ENCODE results near the gene APOBEC3C.
"Not testable (repeated sequence)": the region's sequence is repeated elsewhere in the genome, so short reads cannot be mapped to it uniquely, and the experiment has no call there.

Gene APOBEC3C

DNA sequence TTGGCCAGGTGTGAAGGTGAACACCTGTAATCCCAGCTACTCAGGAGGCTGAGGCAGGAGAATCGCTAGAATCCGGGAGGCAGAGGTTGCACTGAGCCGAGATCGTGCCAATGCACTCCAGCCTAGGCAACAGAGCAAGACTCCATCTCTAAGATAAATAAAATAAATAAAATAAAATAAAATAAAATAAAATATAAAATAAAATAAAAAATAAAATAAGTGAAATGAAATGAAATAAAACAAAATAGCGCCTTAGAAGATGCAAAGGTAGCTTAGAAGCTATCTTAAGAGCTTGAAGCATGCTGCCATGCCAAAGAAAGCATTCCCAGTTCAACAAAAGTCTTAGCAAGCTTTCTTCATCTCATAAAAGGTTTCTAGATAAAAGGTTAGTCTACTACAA is 6.9 kb upstream of the APOBEC3C start:
- Histone ChIP-seq H3K79me2 (ENCODE audit: insufficient read depth, low read length) (no peaks in the 10 kb centered on the region), H3K9ac (ENCODE audit: low read length) (no peak overlapping the region), H3K4me3 (ENCODE audit: insufficient read depth, low read length, poor library complexity, severe bottlenecking) (no peak overlapping the region), H3K9me3 (ENCODE audit: insufficient read depth, low read length) (no peaks in the 10 kb centered on the region), H3F3A (ENCODE audit: insufficient read depth) (no peaks in the 10 kb centered on the region), H3K36me3 (ENCODE audit: low read length) (no peaks in the 10 kb centered on the region), H3K27me3 (ENCODE audit: low read length) (no peaks in the 10 kb centered on the region), H3K4me2 (ENCODE audit: low read depth, low read length, poor library complexity, severe bottlenecking) (no peak overlapping the region), H2AFZ (ENCODE audit: low read depth, low read length, severe bottlenecking) (no peak overlapping the region), H3K27ac (ENCODE audit: low read depth, low read length) (no peak overlapping the region), H4K20me1 (ENCODE audit: low read depth, low read length) (no peaks in the 10 kb centered on the region), H3K9me2 (replicated peaks; ENCODE audit: insufficient read depth, low read length) (no peaks in the 10 kb centered on the region)
- TF ChIP-seq EZH2phosphoT487 (conservative IDR thresholded peaks at IDR 0.05; ENCODE audit: low read length) = no peak
- TF ChIP-seq, protein P1, sequence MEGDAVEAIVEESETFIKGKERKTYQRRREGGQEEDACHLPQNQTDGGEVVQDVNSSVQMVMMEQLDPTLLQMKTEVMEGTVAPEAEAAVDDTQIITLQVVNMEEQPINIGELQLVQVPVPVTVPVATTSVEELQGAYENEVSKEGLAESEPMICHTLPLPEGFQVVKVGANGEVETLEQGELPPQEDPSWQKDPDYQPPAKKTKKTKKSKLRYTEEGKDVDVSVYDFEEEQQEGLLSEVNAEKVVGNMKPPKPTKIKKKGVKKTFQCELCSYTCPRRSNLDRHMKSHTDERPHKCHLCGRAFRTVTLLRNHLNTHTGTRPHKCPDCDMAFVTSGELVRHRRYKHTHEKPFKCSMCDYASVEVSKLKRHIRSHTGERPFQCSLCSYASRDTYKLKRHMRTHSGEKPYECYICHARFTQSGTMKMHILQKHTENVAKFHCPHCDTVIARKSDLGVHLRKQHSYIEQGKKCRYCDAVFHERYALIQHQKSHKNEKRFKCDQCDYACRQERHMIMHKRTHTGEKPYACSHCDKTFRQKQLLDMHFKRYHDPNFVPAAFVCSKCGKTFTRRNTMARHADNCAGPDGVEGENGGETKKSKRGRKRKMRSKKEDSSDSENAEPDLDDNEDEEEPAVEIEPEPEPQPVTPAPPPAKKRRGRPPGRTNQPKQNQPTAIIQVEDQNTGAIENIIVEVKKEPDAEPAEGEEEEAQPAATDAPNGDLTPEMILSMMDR (IDR thresholded peaks at IDR 0.05; ENCODE audit: insufficient read depth, low read length, poor library complexity, severe bottlenecking) = no peak

DNA sequence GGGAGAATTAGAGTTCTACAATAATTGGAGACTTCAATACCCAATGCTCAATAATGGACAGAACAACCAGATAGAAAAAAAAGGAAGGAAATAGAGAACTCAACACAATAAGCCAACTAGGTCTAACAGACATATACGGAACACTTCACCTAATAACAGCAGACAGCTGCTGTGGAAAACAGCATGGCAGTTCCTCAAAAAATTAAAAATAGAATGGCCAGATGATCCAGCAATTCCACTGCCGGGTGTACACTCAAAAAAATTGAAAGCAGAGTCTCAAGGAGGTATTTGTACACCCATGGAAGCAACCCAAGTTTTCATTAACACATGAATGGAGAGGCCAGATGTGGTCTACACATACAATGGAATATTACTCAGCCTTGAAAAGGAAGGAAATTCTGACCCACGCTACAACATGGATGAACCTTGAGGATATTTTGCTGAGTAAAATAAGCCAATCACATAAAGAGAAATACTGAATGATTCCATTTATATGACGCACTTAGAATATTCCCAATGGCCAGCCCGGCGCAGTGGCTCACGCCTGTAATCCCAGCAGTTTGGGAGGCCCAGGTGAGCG is 5.7 kb upstream of the APOBEC3C start:
- H3K9me3 ChIP-seq (ENCODE audit: insufficient read depth, low read length); H3K36me3 ChIP-seq (ENCODE audit: low read length); H3F3A ChIP-seq (ENCODE audit: insufficient read depth); H3K27me3 ChIP-seq (ENCODE audit: low read length); H3K27ac ChIP-seq (ENCODE audit: low read depth, low read length); H2AFZ ChIP-seq (ENCODE audit: low read depth, low read length, severe bottlenecking); H3K79me2 ChIP-seq (ENCODE audit: insufficient read depth, low read length); H4K20me1 ChIP-seq (ENCODE audit: low read depth, low read length); H3K9me2 ChIP-seq (replicated peaks; ENCODE audit: insufficient read depth, low read length); H3K9ac ChIP-seq (ENCODE audit: low read length); H3K4me3 ChIP-seq (ENCODE audit: insufficient read depth, low read length, poor library complexity, severe bottlenecking); H3K4me2 ChIP-seq (ENCODE audit: low read depth, low read length, poor library complexity, severe bottlenecking): not testable (repeated sequence)

DNA sequence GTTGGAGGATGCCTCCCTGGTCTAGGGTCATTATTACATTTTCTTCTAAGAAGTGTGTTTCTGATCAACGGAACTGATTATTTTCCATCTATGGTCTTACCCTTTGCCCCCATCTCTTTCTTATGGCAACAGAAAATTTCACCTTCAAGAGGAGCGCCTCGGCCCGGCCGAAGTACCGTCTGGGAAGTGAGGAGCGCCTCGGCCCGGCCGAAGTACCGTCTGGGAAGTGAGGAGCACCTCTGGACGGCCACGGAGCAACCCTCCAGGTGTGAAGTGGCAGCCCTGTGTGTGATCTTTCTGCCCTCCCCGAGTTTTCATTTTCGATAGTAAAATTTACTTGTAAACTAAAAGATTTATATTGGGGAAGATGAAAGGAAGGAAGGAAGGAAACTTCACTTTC is 3.1 kb upstream of the APOBEC3C start:
- H3K27ac ChIP-seq (ENCODE audit: low read depth, low read length) = no peak overlapping the region
- H3K79me2 ChIP-seq (ENCODE audit: insufficient read depth, low read length) = peaks cover 14% of the 10 kb centered on the region
- TF ChIP-seq, protein P1 (IDR thresholded peaks at IDR 0.05; ENCODE audit: insufficient read depth, low read length, poor library complexity, severe bottlenecking) = no peak
- no peak for TF ChIP-seq EZH2phosphoT487 (conservative IDR thresholded peaks at IDR 0.05; ENCODE audit: low read length)
- H3K9me2 ChIP-seq (replicated peaks; ENCODE audit: insufficient read depth, low read length) = no peaks in the 10 kb centered on the region
- no peaks in the 10 kb centered on the region for H3K9me3 ChIP-seq (ENCODE audit: insufficient read depth, low read length)
- no peaks in the 10 kb centered on the region for H4K20me1 ChIP-seq (ENCODE audit: low read depth, low read length)
- H3K4me2 ChIP-seq (ENCODE audit: low read depth, low read length, poor library complexity, severe bottlenecking) = no peak overlapping the region
- H2AFZ ChIP-seq (ENCODE audit: low read depth, low read length, severe bottlenecking) = no peak overlapping the region
- no peak overlapping the region for H3K4me3 ChIP-seq (ENCODE audit: insufficient read depth, low read length, poor library complexity, severe bottlenecking)
- H3K36me3 ChIP-seq (ENCODE audit: low read length) = no peaks in the 10 kb centered on the region
- H3K9ac ChIP-seq (ENCODE audit: low read length) = no peak overlapping the region
- H3K27me3 ChIP-seq (ENCODE audit: low read length) = no peaks in the 10 kb centered on the region
- H3F3A ChIP-seq (ENCODE audit: insufficient read depth) = no peaks in the 10 kb centered on the region

DNA sequence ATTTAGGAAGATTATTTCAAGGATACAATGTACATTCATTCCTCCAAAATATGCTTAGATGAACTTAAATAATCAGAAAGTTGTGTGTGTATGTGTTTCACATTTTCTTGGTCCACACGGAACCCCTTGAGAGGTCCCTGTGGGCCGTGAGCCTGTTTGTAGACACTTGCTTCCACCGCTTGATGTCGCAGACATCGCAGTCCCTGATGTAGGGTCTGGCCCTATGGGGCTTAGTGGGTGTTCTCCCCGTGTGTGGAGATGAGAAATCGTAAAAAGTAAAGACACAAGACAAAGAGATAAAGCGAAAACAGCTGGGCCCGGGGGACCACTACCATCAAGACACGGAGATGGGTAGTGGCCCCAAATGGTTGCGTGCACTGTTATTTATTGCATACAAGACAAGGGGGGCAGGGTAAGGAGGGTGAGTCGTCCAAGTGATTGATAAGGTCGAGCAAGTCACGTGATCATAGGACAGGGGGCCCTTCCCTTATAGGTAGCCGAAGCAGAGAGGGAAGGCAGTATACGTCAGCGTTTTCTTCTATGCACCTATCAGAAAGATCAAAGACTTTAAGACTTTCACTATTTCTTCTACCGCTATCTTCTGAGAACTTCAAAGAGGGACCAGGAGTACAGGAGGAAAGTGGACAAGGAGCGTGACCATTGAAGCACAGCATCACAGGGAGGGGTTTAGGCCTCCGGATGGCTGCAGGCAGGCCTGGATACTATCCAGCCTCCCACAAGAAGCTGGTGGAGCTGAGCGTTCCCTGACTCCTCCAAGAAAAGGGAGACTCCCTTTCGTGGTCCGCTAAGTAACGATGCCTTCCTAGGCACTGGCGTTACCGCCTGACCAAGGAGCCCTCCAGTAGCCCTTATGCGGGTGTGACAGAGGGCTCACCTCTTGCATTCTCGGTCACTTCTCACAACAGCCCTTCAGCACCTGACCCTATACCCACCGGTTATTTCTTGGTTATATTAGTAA is 1.2 kb upstream of the APOBEC3C start:
- Histone ChIP-seq H3K9me2 (replicated peaks; ENCODE audit: insufficient read depth, low read length) (no peaks in the 10 kb centered on the region), H3F3A (ENCODE audit: insufficient read depth) (no peaks in the 10 kb centered on the region), H3K4me2 (ENCODE audit: low read depth, low read length, poor library complexity, severe bottlenecking) (no peak overlapping the region), H3K27ac (ENCODE audit: low read depth, low read length) (no peak overlapping the region), H3K9me3 (ENCODE audit: insufficient read depth, low read length) (no peaks in the 10 kb centered on the region), H2AFZ (ENCODE audit: low read depth, low read length, severe bottlenecking) (no peak overlapping the region), H3K36me3 (ENCODE audit: low read length) (no peaks in the 10 kb centered on the region), H3K27me3 (ENCODE audit: low read length) (no peaks in the 10 kb centered on the region), H3K4me3 (ENCODE audit: insufficient read depth, low read length, poor library complexity, severe bottlenecking) (no peak overlapping the region), H3K9ac (ENCODE audit: low read length) (no peak overlapping the region), H3K79me2 (ENCODE audit: insufficient read depth, low read length) (peaks cover 14% of the 10 kb centered on the region), H4K20me1 (ENCODE audit: low read depth, low read length) (no peaks in the 10 kb centered on the region)
- no peak for TF ChIP-seq EZH2phosphoT487 (conservative IDR thresholded peaks at IDR 0.05; ENCODE audit: low read length)
- TF ChIP-seq, protein P1 (IDR thresholded peaks at IDR 0.05; ENCODE audit: insufficient read depth, low read length, poor library complexity, severe bottlenecking) = no peak

DNA sequence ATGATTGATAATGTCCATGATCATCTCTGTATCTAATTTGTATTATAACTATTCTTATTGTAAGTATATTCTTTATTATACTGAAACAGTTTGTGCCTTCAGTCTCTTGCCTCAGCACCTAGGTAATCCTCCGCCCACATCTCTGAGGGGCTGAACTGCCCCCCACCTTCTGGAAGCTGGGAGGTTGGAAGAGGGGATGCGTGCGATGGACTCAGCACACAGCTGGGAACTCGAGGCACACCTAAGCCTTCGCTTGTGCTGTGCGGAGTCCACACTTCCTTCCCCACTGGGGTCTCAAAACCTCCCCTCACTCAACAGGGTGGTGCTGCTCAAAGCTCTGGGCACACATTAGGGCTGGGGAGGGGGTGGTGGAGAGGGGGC is 506 bp upstream of the APOBEC3C start:
- peak overlapping the region; percentile 23 for H2AFZ ChIP-seq (ENCODE audit: low read depth, low read length, severe bottlenecking)
- peaks cover 14% of the 10 kb centered on the region for H3K79me2 ChIP-seq (ENCODE audit: insufficient read depth, low read length)
- H3K9ac ChIP-seq (ENCODE audit: low read length) = peak overlapping the region; percentile 84
- not testable (repeated sequence) for H3F3A ChIP-seq (ENCODE audit: insufficient read depth); H3K27me3 ChIP-seq (ENCODE audit: low read length); H3K9me2 ChIP-seq (replicated peaks; ENCODE audit: insufficient read depth, low read length); H3K36me3 ChIP-seq (ENCODE audit: low read length); H3K9me3 ChIP-seq (ENCODE audit: insufficient read depth, low read length); H4K20me1 ChIP-seq (ENCODE audit: low read depth, low read length)
- peak overlapping the region; percentile 62 for H3K27ac ChIP-seq (ENCODE audit: low read depth, low read length)
- H3K4me2 ChIP-seq (ENCODE audit: low read depth, low read length, poor library complexity, severe bottlenecking) = peak overlapping the region; percentile 80
- peak overlapping the region; percentile 77 for H3K4me3 ChIP-seq (ENCODE audit: insufficient read depth, low read length, poor library complexity, severe bottlenecking)
